HG03457 (cell line): Measurements from ENCODE around the gene EEF1AKMT1.

Experiments used
- ATAC-seq: cut with Tn5 transposase; IDR thresholded peaks from one replicate; pipeline ENCODE4 v1.9.1; 2021; ENCODE audit warnings: moderate number of reproducible peaks; ENCODE audit not compliant: unreplicated experiment

The EEF1AKMT1 gene

GRCh38 chr13:20773194-20774080, at the start of gene EEF1AKMT1:
TSS of gene EEF1AKMT1 (minus strand) at chr13:20773961. CDS start at chr13:20757598, 16,363 bp downstream.
- peak; percentile 81 for ATAC-seq

GRCh38 chr13:20823071-20823470, 49.3 kb upstream of the EEF1AKMT1 start:
- no peak for ATAC-seq

GRCh38 chr13:20822406-20822805, 48.6 kb upstream of the EEF1AKMT1 start:
- no peak for ATAC-seq

GRCh38 chr13:20819715-20820114, 46.0 kb upstream of the EEF1AKMT1 start:
- no peak for ATAC-seq

GRCh38 chr13:20815464-20815863, 41.7 kb upstream of the EEF1AKMT1 start:
- ATAC-seq: no peak

GRCh38 chr13:20814224-20814910, 40.6 kb upstream of the EEF1AKMT1 start:
- ATAC-seq: no peak

GRCh38 chr13:20812890-20813289, 39.1 kb upstream of the EEF1AKMT1 start:
- no peak for ATAC-seq

- ATAC-seq: no peak
These were observed 37.0 kb upstream of the EEF1AKMT1 start for GRCh38 chr13:20810808-20811207.

- no peak for ATAC-seq
These were observed 35.1 kb upstream of the EEF1AKMT1 start for GRCh38 chr13:20808874-20809273.

GRCh38 chr13:20803180-20803965, 29.6 kb upstream of the EEF1AKMT1 start:
- no peak for ATAC-seq

GRCh38 chr13:20801707-20802106, 27.9 kb upstream of the EEF1AKMT1 start:
- ATAC-seq: no peak

GRCh38 chr13:20799726-20800416, 26.1 kb upstream of the EEF1AKMT1 start:
- ATAC-seq: no peak

- ATAC-seq: no peak
These were observed 24.3 kb upstream of the EEF1AKMT1 start for GRCh38 chr13:20798027-20798426.

GRCh38 chr13:20796791-20797508, 23.2 kb upstream of the EEF1AKMT1 start:
- no peak for ATAC-seq

- ATAC-seq: no peak
These were observed 15.9 kb upstream of the EEF1AKMT1 start for GRCh38 chr13:20789665-20790064.

GRCh38 chr13:20788312-20788711, 14.6 kb upstream of the EEF1AKMT1 start:
- no peak for ATAC-seq

GRCh38 chr13:20787180-20787579, 13.4 kb upstream of the EEF1AKMT1 start:
- ATAC-seq: no peak

- ATAC-seq: peak; percentile 59
These were observed 8.5 kb upstream of the EEF1AKMT1 start for GRCh38 chr13:20782116-20782708.

- ATAC-seq: no peak
These were observed 6.6 kb upstream of the EEF1AKMT1 start for GRCh38 chr13:20780317-20780716.

GRCh38 chr13:20779405-20779804, 5.6 kb upstream of the EEF1AKMT1 start:
- ATAC-seq: no peak
